ENCODE results near the gene TENT4A. TPM values are rescaled to one million over a fixed set of nuclear protein-coding genes. Genes with fewer than 3 reads are reported as not detected.

TENT4A gene
- total and polyA plus RNA-seq, 10 of the 15 experiments (the other 5 are each of a cell fraction or from before 2014, with no cell fraction given) = 1.4 to 30.6 (median 12.5) TPM

GRCh38 chr5:6712577-6713273 is 507 bp upstream of the TENT4A start (continued):
- peak; percentile 76 for TF ChIP-seq ZNF687 (IDR thresholded peaks at IDR 0.05)
- TF ChIP-seq KLF5 (IDR thresholded peaks at IDR 0.05; ENCODE audit: partially characterized antibody) = peak; percentile 81
- peak; percentile 61 for TF ChIP-seq POLR2AphosphoS5 (IDR thresholded peaks at IDR 0.05; ENCODE audit: low read length)
- no peak for TF ChIP-seq STAT3 (IDR thresholded peaks at IDR 0.05; ENCODE audit: low read depth, low read length)
- peak; percentile 45; the same call in 1 of the 2 replicates for TF ChIP-seq SMARCA5 (IDR thresholded peaks at IDR 0.05)

- RAD21 ChIA-PET (ENCODE audit: unreplicated experiment) = no interaction called here
- no TSS peak for BruUV-seq (replicated peaks)
- DNase-seq (ENCODE audit: low read depth, low spot score) (no peak), FAIRE-seq (no peak), ATAC-seq (peak; percentile 6; the same call in 2 of the 3 replicates)
- Histone ChIP-seq H3K36me3 (ENCODE audit: control insufficient read depth in 2 of 2, insufficient read depth in 2 of 2, low read length in 1 of 2) (peaks cover 0 to 14% of the 10 kb centered on the region in 2 experiments; a peak in 2 of 4 replicates), H3K27ac (ENCODE audit: control insufficient read depth, insufficient read depth) (peak overlapping the region; percentile 61; the same call in 1 of the 2 replicates), H3K4me3 (peak overlapping the region; percentile 79), H3K9ac (ENCODE audit: control insufficient read depth, insufficient read depth, low read length) (peak overlapping the region; percentile 43), H3K4me2 (ENCODE audit: control insufficient read depth, insufficient read depth) (peak overlapping the region; percentile 94), H3K4me1 (ENCODE audit: control insufficient read depth, insufficient read depth, low read length) (peaks cover 23% of the 10 kb centered on the region), H2AFZ (ENCODE audit: control insufficient read depth, low read depth, low read length) (no peak overlapping the region), H3K9me3 (replicated peaks; ENCODE audit: control insufficient read depth, insufficient read depth, low read length) (no peaks in the 10 kb centered on the region), H3K79me2 (ENCODE audit: control insufficient read depth, insufficient read depth, low read length) (peaks cover 56% of the 10 kb centered on the region), H3K27me3 (replicated peaks in 1 of 2; ENCODE audit: control insufficient read depth in 2 of 2, insufficient read depth in 2 of 2, low read length in 1 of 2) (no peaks in the 10 kb centered on the region), H4K20me1 (ENCODE audit: control insufficient read depth, insufficient read depth) (peaks cover 16% of the 10 kb centered on the region)
- 1% methylated on average over 38 of the region's 99 CpGs for WGBS (ENCODE audit: insufficient coverage, insufficient replicate concordance, low lambda C conversion rate, missing lambda C conversion rate)
- CTCF ChIA-PET = no interaction called here
- in situ Hi-C loops (cut with MboI) (no loop called here), intact Hi-C loops (cut with micrococcal nuclease; ENCODE audit: unreplicated experiment) (loop anchor here (5.0 to 10.0 kb wide), 2 partner anchors 337 to 960 kb away; partner anchors contain the start of gene MED10)
- POLR2A ChIA-PET = no interaction called here
- SMC1A ChIA-PET (ENCODE audit: uncharacterized antibody, unreplicated experiment) = no interaction called here
- TF ChIP-seq KDM1A (IDR thresholded peaks at IDR 0.05; ENCODE audit: borderline replicate concordance) (no peak), NFXL1 (IDR thresholded peaks at IDR 0.05; ENCODE audit: borderline replicate concordance) (no peak), DPF2 (IDR thresholded peaks at IDR 0.05) (peak; percentile 57; the same call in 1 of the 2 replicates), BACH1 (IDR thresholded peaks at IDR 0.05; ENCODE audit: borderline replicate concordance) (peak; percentile 82; the same call in 1 of the 2 replicates), GATAD2B (conservative IDR thresholded peaks at IDR 0.05; ENCODE audit: low read depth) (peak; percentile 71; the same call in 1 of the 2 replicates), PRDM15 (CRISPR knock-in tag; IDR thresholded peaks at IDR 0.05) (no peak)
These were observed 1.2 kb downstream of the TENT4A start for GRCh38 chr5:6714226-6715041.
